Right atrium auricular region (tissue), 2 donors: Measurements from ENCODE around the gene EMILIN2. TPM values are rescaled to one million over a fixed set of nuclear protein-coding genes. Genes with fewer than 3 reads are reported as not detected.

Experiments used
- DNase-seq: peaks from one replicate; pipeline ENCODE4 v3.0.0-alpha.2; 2019; ENCODE audit warnings: low spot score
- H3K27ac ChIP-seq, 2 donors: fragments of 200-600 bp; sonication (generic); 1 replicate in 1 of 2; 2 replicates in 1 of 2; pipeline ENCODE4 v1.5.1; 2016 to 2019
- H3K27me3 ChIP-seq, 2 donors: fragments of 200-600 bp; sonication (generic); one replicate each; pipeline versions ENCODE4 v1.5.1 to v1.6.0; 2017 to 2019
- H3K36me3 ChIP-seq: fragments of 200-600 bp; sonication (generic); one replicate; pipeline ENCODE4 v1.5.1; 2016
- H3K4me1 ChIP-seq, 2 donors: fragments of 200-600 bp; sonication (generic); one replicate each; pipeline versions ENCODE4 v1.5.1 to v1.6.0; 2017 to 2019
- H3K4me3 ChIP-seq, 2 donors: fragments of 200-600 bp; sonication (generic); 1 replicate in 1 of 2; 2 replicates in 1 of 2; pipeline ENCODE4 v1.5.1; 2017 to 2019; ENCODE audit warnings: mild to moderate bottlenecking in 1 of 2, moderate library complexity in 1 of 2
- H3K9me3 ChIP-seq, 2 donors: fragments of 200-600 bp; sonication (generic); one replicate each; pipeline ENCODE4 v1.5.1; 2019
- CTCF ChIP-seq, 2 donors: fragments of 200-600 bp; sonication (generic); IDR thresholded peaks; one replicate each; pipeline ENCODE4 v1.5.1; 2019; ENCODE audit warnings: antibody characterized with exemption in 2 of 2
- total RNA-seq, 2 donors: library from RNA; depleted of rRNA; stranded (reverse); fragments of >200 nt; gene quantifications; one replicate each; pipeline ENCODE4 v1.1.0, GENCODE V29; 2016

The EMILIN2 gene
- total RNA-seq, 2 donors from 2014 or later = 6.9 to 13.2 TPM

- TF ChIP-seq CTCF (IDR thresholded peaks at IDR 0.05) = no peak
- no peak for DNase-seq
- Histone ChIP-seq H3K27ac (no peak overlapping the region), H3K36me3 (no peaks in the 10 kb centered on the region), H3K27me3 (no peaks in the 10 kb centered on the region), H3K4me1 (no peaks in the 10 kb centered on the region), H3K4me3 (no peak overlapping the region), H3K9me3 (no peaks in the 10 kb centered on the region)
Measured at GRCh38 chr18:2869207-2869606, 22.4 kb downstream of the EMILIN2 start.

DNA sequence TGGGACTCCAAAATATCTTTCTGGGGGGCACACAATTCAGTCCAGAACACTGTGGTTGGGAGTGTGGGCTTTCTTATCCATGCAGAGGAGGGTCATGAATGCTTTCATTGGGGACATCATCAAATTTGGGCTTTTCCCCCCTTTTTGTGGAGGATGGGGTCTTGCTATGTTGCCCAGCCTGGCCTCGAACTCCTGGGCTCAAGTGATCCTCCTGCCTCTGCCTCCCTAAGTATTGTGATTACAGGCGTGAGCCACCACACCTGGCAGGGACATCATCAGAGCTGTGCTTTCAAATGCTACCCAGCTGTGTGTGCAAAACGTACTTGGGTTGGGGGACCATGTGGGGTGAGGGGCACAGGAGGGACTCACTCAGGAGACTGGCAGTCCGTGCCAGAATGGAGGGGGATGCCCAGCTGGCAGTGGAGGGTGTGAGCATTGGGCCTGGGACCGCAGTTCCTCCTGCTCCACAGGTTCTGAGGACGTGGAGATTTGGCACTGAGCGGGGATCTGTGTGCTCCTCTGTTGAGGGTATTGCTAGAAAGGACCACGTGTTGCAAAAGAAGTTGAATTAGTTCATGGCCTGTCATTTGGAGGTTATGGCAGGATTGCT is 24.4 kb downstream of the EMILIN2 start:
- peaks cover 0 to 18% of the 10 kb centered on the region in 2 donors for H3K4me1 ChIP-seq

GRCh38 chr18:2872095-2872494 is 25.3 kb downstream of the EMILIN2 start:
- no peaks in the 10 kb centered on the region for H3K27me3 ChIP-seq
- no peak overlapping the region for H3K4me3 ChIP-seq

More for the DNA sequence above, 24.4 kb downstream of the EMILIN2 start:
- Histone ChIP-seq H3K4me3 (no peak overlapping the region), H3K36me3 (no peaks in the 10 kb centered on the region), H3K27ac (no peak overlapping the region), H3K9me3 (no peaks in the 10 kb centered on the region), H3K27me3 (no peaks in the 10 kb centered on the region)
- no peak for TF ChIP-seq CTCF (IDR thresholded peaks at IDR 0.05)
- DNase-seq = no peak

DNA sequence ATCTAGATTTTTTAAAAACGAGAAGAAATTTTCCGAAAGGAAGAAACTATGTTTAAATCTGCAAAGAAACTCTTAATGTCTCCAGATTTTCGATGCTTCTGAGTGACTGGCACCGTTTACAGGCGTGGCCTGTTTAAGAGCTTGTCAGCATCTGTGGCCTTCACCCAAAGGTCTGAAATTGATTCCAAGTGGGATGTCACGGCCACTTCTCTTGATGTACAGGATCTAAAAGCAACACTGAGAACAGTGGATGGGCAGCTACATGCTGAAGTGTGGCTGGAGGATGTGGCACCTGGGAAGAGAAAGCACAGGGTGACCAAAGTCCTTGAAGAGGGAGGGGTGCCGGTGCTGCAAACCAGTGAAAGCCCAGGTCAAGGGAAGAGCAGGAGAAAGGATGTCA is 28.0 kb downstream of the EMILIN2 start:
- no peak overlapping the region for H3K4me3 ChIP-seq
- DNase-seq = no peak
- peaks cover 0 to 19% of the 10 kb centered on the region in 2 donors for H3K4me1 ChIP-seq
- H3K36me3 ChIP-seq = no peaks in the 10 kb centered on the region
- H3K9me3 ChIP-seq = no peaks in the 10 kb centered on the region
- TF ChIP-seq CTCF (IDR thresholded peaks at IDR 0.05) = no peak
- no peaks in the 10 kb centered on the region for H3K27me3 ChIP-seq
- peak overlapping the region; percentile 24 to 49 for H3K27ac ChIP-seq

More at GRCh38 chr18:2872095-2872494, 25.3 kb downstream of the EMILIN2 start:
- H3K4me1 ChIP-seq = peaks cover 0 to 19% of the 10 kb centered on the region in 2 donors
- no peak overlapping the region for H3K27ac ChIP-seq
- DNase-seq = no peak
- TF ChIP-seq CTCF (IDR thresholded peaks at IDR 0.05) = no peak
- H3K36me3 ChIP-seq = no peaks in the 10 kb centered on the region
- no peaks in the 10 kb centered on the region for H3K9me3 ChIP-seq

DNA sequence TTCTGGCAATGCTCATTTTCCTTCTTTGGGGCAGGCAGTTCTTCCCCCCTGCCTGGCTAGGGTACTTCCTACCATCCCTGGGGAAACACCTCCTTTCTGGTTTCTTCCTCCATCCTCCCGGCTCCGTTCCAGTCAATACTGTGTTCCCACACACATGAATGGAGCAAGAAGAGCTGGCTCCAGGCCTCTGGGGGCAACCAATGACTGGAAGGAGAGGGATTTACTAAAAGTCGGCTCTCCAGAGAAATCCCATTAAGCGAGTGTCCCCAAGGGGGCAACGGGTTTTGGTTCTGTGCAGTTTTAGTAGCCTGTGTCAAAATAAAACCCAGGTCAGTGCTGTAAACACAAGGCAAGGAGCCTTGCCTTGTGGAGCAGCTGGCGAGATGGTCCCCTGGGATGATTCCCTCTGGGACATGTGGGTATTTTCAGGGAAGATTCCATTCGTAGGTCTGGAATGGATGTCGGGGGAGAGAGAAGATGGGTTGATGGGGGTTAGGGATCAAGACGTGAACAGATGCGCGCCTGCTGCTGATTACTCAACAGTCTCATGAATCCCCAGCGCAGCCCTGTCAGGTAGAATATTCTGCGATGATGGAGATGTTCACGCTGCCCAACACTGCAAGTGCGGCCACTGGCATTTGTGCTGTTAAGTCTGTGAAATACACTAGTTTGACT is 32.0 kb downstream of the EMILIN2 start:
- no peaks in the 10 kb centered on the region for H3K27me3 ChIP-seq
- DNase-seq = no peak
- no peak overlapping the region for H3K4me3 ChIP-seq
- no peaks in the 10 kb centered on the region for H3K36me3 ChIP-seq
- no peaks in the 10 kb centered on the region for H3K9me3 ChIP-seq
- H3K27ac ChIP-seq = no peak overlapping the region
- peaks cover 0 to 46% of the 10 kb centered on the region in 2 donors for H3K4me1 ChIP-seq
- TF ChIP-seq CTCF (IDR thresholded peaks at IDR 0.05) = no peak
